ENCODE data around the gene IL32. TPM values are rescaled to one million over a fixed set of nuclear protein-coding genes. Genes with fewer than 3 reads are reported as not detected.
"Not testable (repeated sequence)": the region's sequence is repeated elsewhere in the genome, so short reads cannot be mapped to it uniquely, and the experiment has no call there.

IL32 gene
- total RNA-seq, 1 donor from 2014 or later, result 8.8 TPM

- DNase-seq (ENCODE audit: extremely low spot score, unreplicated experiment), result no peak
- Mint-ChIP-seq H3K27ac (ENCODE audit: unreplicated experiment) (no peak overlapping the region), H3K4me1 (ENCODE audit: unreplicated experiment) (peaks cover 14% of the 10 kb centered on the region), H3K4me3 (ENCODE audit: unreplicated experiment) (peak overlapping the region; percentile 62), H3K9me3 (ENCODE audit: unreplicated experiment) (no peaks in the 10 kb centered on the region), H3K36me3 (ENCODE audit: unreplicated experiment) (no peaks in the 10 kb centered on the region), H3K27me3 (ENCODE audit: unreplicated experiment) (peaks cover 25% of the 10 kb centered on the region)
- no peak for TF ChIP-seq CTCF (IDR thresholded peaks at IDR 0.05)
Observed at GRCh38 chr16:3047387-3047720, 18.1 kb upstream of the IL32 start.

GRCh38 chr16:3049921-3050481, 15.4 kb upstream of the IL32 start:
- no peak overlapping the region for H3K27ac Mint-ChIP-seq (ENCODE audit: unreplicated experiment)
- DNase-seq (ENCODE audit: extremely low spot score, unreplicated experiment), result no peak
- no peaks in the 10 kb centered on the region for H3K9me3 Mint-ChIP-seq (ENCODE audit: unreplicated experiment)
- peaks cover 6% of the 10 kb centered on the region for H3K36me3 Mint-ChIP-seq (ENCODE audit: unreplicated experiment)
- no peak overlapping the region for H3K4me3 Mint-ChIP-seq (ENCODE audit: unreplicated experiment)
- TF ChIP-seq CTCF (IDR thresholded peaks at IDR 0.05), result no peak
- H3K27me3 Mint-ChIP-seq (ENCODE audit: unreplicated experiment), result peaks cover 21% of the 10 kb centered on the region
- H3K4me1 Mint-ChIP-seq (ENCODE audit: unreplicated experiment), result peaks cover 7% of the 10 kb centered on the region

GRCh38 chr16:3050487-3050886, 15.0 kb upstream of the IL32 start:
- Mint-ChIP-seq H3K27me3 (ENCODE audit: unreplicated experiment) (peaks cover 18% of the 10 kb centered on the region), H3K9me3 (ENCODE audit: unreplicated experiment) (no peaks in the 10 kb centered on the region), H3K4me3 (ENCODE audit: unreplicated experiment) (no peak overlapping the region), H3K4me1 (ENCODE audit: unreplicated experiment) (peaks cover 3% of the 10 kb centered on the region), H3K36me3 (ENCODE audit: unreplicated experiment) (peaks cover 6% of the 10 kb centered on the region), H3K27ac (ENCODE audit: unreplicated experiment) (no peak overlapping the region)
- no peak for DNase-seq (ENCODE audit: extremely low spot score, unreplicated experiment)
- no peak for TF ChIP-seq CTCF (IDR thresholded peaks at IDR 0.05)

- Mint-ChIP-seq H3K36me3 (ENCODE audit: unreplicated experiment) (peaks cover 6% of the 10 kb centered on the region), H3K27ac (ENCODE audit: unreplicated experiment) (no peak overlapping the region), H3K27me3 (ENCODE audit: unreplicated experiment) (peaks cover 18% of the 10 kb centered on the region), H3K4me3 (ENCODE audit: unreplicated experiment) (no peak overlapping the region), H3K4me1 (ENCODE audit: unreplicated experiment) (peaks cover 2% of the 10 kb centered on the region), H3K9me3 (ENCODE audit: unreplicated experiment) (no peaks in the 10 kb centered on the region)
- TF ChIP-seq CTCF (IDR thresholded peaks at IDR 0.05), result no peak
- DNase-seq (ENCODE audit: extremely low spot score, unreplicated experiment), result no peak
Observed at GRCh38 chr16:3051009-3051408, 14.4 kb upstream of the IL32 start.

GRCh38 chr16:3051494-3051893, 13.9 kb upstream of the IL32 start:
- no peak overlapping the region for H3K27ac Mint-ChIP-seq (ENCODE audit: unreplicated experiment)
- no peaks in the 10 kb centered on the region for H3K9me3 Mint-ChIP-seq (ENCODE audit: unreplicated experiment)
- DNase-seq (ENCODE audit: extremely low spot score, unreplicated experiment), result no peak
- TF ChIP-seq CTCF (IDR thresholded peaks at IDR 0.05), result no peak
- peaks cover 18% of the 10 kb centered on the region for H3K27me3 Mint-ChIP-seq (ENCODE audit: unreplicated experiment)
- H3K4me1 Mint-ChIP-seq (ENCODE audit: unreplicated experiment), result peaks cover 2% of the 10 kb centered on the region
- no peak overlapping the region for H3K4me3 Mint-ChIP-seq (ENCODE audit: unreplicated experiment)
- peaks cover 6% of the 10 kb centered on the region for H3K36me3 Mint-ChIP-seq (ENCODE audit: unreplicated experiment)

- H3K36me3 Mint-ChIP-seq (ENCODE audit: unreplicated experiment); H3K27ac Mint-ChIP-seq (ENCODE audit: unreplicated experiment); H3K9me3 Mint-ChIP-seq (ENCODE audit: unreplicated experiment); H3K4me3 Mint-ChIP-seq (ENCODE audit: unreplicated experiment); H3K4me1 Mint-ChIP-seq (ENCODE audit: unreplicated experiment); DNase-seq (ENCODE audit: extremely low spot score, unreplicated experiment): not testable (repeated sequence)
- H3K27me3 Mint-ChIP-seq (ENCODE audit: unreplicated experiment), result peaks cover 15% of the 10 kb centered on the region
Observed at GRCh38 chr16:3052571-3053329, 12.7 kb upstream of the IL32 start.

GRCh38 chr16:3053330-3053710, 12.1 kb upstream of the IL32 start:
- H3K4me1 Mint-ChIP-seq (ENCODE audit: unreplicated experiment); H3K36me3 Mint-ChIP-seq (ENCODE audit: unreplicated experiment); H3K4me3 Mint-ChIP-seq (ENCODE audit: unreplicated experiment); H3K27ac Mint-ChIP-seq (ENCODE audit: unreplicated experiment); DNase-seq (ENCODE audit: extremely low spot score, unreplicated experiment); H3K27me3 Mint-ChIP-seq (ENCODE audit: unreplicated experiment); H3K9me3 Mint-ChIP-seq (ENCODE audit: unreplicated experiment): not testable (repeated sequence)

All from osteocyte (in vitro differentiated cells).